CD4-positive, alpha-beta T cell (primary cell): ENCODE data around the gene PCDHGC3. TPM values are rescaled to one million over a fixed set of nuclear protein-coding genes. Genes with fewer than 3 reads are reported as not detected.

Experiments
- ATAC-seq: fragments of 200-7000 bp; cut with Tn5 transposase; one replicate; pipeline ENCODE4 v1.10.0; 2022; ENCODE audit warnings: mild to moderate bottlenecking; ENCODE audit not compliant: poor library complexity
- CTCF ChIA-PET: fragments of 350-600 bp; sonication (Branson Sonifier 250); formaldehyde crosslinking; loops from one replicate; lab custom pipeline; 2021; ENCODE audit warnings: antibody characterized with exemption, inconsistent platforms; lab: Charles Lee
- POLR2A ChIA-PET: fragments of 350-600 bp; sonication (Branson Sonifier 250); formaldehyde crosslinking; loops from one replicate; lab custom pipeline; 2021; ENCODE audit warnings: antibody characterized with exemption, inconsistent platforms; lab: Charles Lee
- DNase-seq, 14 experiments: peaks; one replicate each; pipeline ENCODE4 v3.0.0-alpha.2; 2013 to 2020; ENCODE audit warnings: mixed read lengths in 2 of 14
- H3K27ac ChIP-seq, 2 donors: one replicate each; pipeline versions ENCODE4 v1.5.1 to v1.7.0; 2013; ENCODE audit warnings: low read length in 2 of 2, low read depth in 1 of 2, mild to moderate bottlenecking in 1 of 2
- H3K27me3 ChIP-seq, 2 experiments: 1 replicate in 1 of 2; 2 replicates in 1 of 2; pipeline versions ENCODE4 v1.6.1 to v1.7.0; 2013; ENCODE audit warnings: low read length in 2 of 2, control low read depth in 1 of 2, mild to moderate bottlenecking in 1 of 2, moderate library complexity in 1 of 2; ENCODE audit not compliant: insufficient read depth in 2 of 2, control insufficient read depth in 1 of 2
- H3K36me3 ChIP-seq: one replicate; pipeline ENCODE4 v1.6.1; 2013; ENCODE audit warnings: low read length, control low read depth; ENCODE audit not compliant: insufficient read depth
- H3K4me1 ChIP-seq: one replicate; pipeline ENCODE4 v1.6.1; 2013; ENCODE audit warnings: low read length, control low read depth; ENCODE audit not compliant: insufficient read depth
- H3K4me3 ChIP-seq: one replicate; pipeline ENCODE4 v1.5.1; 2013; ENCODE audit warnings: mild to moderate bottlenecking, low read length, moderate library complexity
- H3K9me3 ChIP-seq, 2 experiments: 1 replicate in 1 of 2; 2 replicates in 1 of 2; pipeline versions ENCODE4 v1.6.1 to v1.7.0; 2013; ENCODE audit warnings: low read length in 2 of 2, mild to moderate bottlenecking in 2 of 2, control low read depth in 1 of 2, moderate library complexity in 1 of 2; ENCODE audit not compliant: control insufficient read depth in 1 of 2, insufficient read depth in 1 of 2
- H3K27ac Mint-ChIP-seq: one replicate; pipeline ENCODE4 v1.8.0; 2020; ENCODE audit warnings: mixed read lengths
- H3K27me3 Mint-ChIP-seq: one replicate; pipeline ENCODE4 v1.8.0; 2021; ENCODE audit warnings: mixed read lengths
- H3K36me3 Mint-ChIP-seq: one replicate; pipeline ENCODE4 v1.8.0; 2021; ENCODE audit warnings: low read depth, mixed read lengths
- H3K4me1 Mint-ChIP-seq: one replicate; pipeline ENCODE4 v1.8.0; 2021; ENCODE audit warnings: low read depth, mixed read lengths
- H3K4me3 Mint-ChIP-seq: one replicate; pipeline ENCODE4 v1.8.0; 2020; ENCODE audit warnings: mild to moderate bottlenecking, mixed read lengths
- H3K9me3 Mint-ChIP-seq: one replicate; pipeline ENCODE4 v1.8.0; 2020; ENCODE audit warnings: mixed read lengths
- intact Hi-C, 2 experiments: fragments of 100-400 bp; cut with DNase I in 1 of 2; cut with micrococcal nuclease in 1 of 2; formaldehyde crosslinking; loops; one replicate each; pipeline versions ENCODE4 v1.15.1 to v1.9.0; 2023 to 2025; cut with DNase I, micrococcal nuclease
- total RNA-seq, 174 experiments: library from RNA in 2 of 174; stranded (reverse) in 2 of 174; gene quantifications; one replicate each; pipeline ENCODE4 v1.2.3 and lab custom pipeline; 2021 to 2026
- TF ChIP-seq, protein P1 (sequence below): fragments of 200-600 bp; IDR thresholded peaks from one replicate; pipeline ENCODE4 v1.8.0; 2022; ENCODE audit warnings: antibody characterized with exemption, mild to moderate bottlenecking

Gene PCDHGC3
- total RNA-seq, 2 experiments from 2014 or later: not detected

DNA sequence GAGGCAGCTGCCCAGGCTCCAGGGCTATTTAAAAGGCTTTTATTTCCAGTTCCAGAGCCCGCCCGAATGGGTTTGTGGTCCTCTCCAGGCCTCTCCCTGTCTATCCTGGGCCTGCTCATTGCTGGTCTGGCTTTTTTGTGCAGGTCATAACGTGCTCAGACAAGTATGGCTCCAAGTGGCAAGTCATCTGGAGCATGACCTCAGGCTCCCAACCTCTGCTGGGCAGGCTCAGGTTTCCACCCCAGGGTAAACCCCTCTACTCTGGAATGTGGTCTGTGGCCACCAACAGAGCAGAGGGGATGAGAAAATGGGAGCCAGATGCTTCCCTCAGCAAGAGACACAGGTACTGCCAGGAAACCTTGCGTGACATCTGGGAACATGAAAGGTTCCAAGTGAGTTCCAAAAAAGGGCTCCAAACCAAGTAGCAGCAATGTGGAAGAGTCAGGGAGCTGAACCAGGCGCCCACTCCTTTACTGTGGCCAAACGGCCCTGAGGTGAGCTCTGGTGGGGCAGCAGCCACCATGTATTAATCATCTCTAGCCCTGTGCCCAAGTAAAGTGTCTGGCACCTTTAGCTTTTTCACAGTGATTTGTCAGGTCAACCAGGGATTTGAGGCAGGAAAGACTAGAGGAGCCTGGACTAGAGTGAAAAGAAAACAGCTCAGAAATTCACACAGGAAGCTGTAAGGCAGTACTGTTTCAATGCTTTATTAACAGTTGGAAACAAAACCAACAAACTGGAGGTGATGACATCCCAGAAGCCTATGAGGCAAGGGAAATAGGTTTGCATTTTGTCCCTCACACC is 38.8 kb downstream of the PCDHGC3 start:
- peaks cover 25% of the 10 kb centered on the region for H3K4me1 Mint-ChIP-seq
- H3K4me3 ChIP-seq: no peak overlapping the region

DNA sequence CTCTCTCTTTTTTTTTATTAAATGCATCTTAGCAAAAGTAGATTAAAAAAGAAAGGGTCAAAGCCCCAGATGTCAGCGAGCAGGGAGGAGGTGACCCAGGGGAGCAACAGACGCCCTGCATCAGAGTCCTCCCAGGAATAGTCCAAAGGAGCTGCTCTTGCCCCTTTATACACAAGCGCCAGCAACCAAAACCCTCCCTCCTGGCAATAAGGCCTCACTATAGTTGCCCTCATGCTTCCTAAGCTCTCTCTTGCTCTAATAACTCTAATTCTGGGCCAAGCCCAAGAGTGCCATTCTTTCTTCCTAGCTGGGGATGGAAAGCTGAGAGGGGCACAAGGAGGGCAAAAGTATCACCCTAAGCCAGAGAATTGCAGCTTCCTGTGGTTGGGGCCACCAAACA is 39.4 kb downstream of the PCDHGC3 start:
- Mint-ChIP-seq H3K27ac (peak overlapping the region; percentile 68), H3K4me1 (peaks cover 21% of the 10 kb centered on the region), H3K27me3 (no peaks in the 10 kb centered on the region), H3K36me3 (peaks cover 14% of the 10 kb centered on the region), H3K9me3 (no peaks in the 10 kb centered on the region), H3K4me3 (peak overlapping the region; percentile 42)
- CTCF ChIA-PET: interaction anchor here (1.2 to 3.6 kb wide), 4 partner anchors 9 to 118 kb away, joined by 3 to 19 read pairs (median 5); partner anchors contain the start of genes PCDHGA10 and PCDHGB5
- Histone ChIP-seq H3K27ac (no peak overlapping the region), H3K36me3 (peaks cover 58% of the 10 kb centered on the region), H3K27me3 (no peaks in the 10 kb centered on the region), H3K9me3 (peaks cover 0 to 5% of the 10 kb centered on the region in 2 experiments), H3K4me3 (no peak overlapping the region), H3K4me1 (peaks cover 26% of the 10 kb centered on the region)
- intact Hi-C loops: no loop called here
- DNase-seq (no peak), ATAC-seq (no peak)
- POLR2A ChIA-PET: interaction anchor here (0.6 to 5.0 kb wide), 2 partner anchors 9 to 195 kb away, joined by 4 to 26 read pairs; partner anchors contain the start of gene TAF7
- TF ChIP-seq, protein P1, sequence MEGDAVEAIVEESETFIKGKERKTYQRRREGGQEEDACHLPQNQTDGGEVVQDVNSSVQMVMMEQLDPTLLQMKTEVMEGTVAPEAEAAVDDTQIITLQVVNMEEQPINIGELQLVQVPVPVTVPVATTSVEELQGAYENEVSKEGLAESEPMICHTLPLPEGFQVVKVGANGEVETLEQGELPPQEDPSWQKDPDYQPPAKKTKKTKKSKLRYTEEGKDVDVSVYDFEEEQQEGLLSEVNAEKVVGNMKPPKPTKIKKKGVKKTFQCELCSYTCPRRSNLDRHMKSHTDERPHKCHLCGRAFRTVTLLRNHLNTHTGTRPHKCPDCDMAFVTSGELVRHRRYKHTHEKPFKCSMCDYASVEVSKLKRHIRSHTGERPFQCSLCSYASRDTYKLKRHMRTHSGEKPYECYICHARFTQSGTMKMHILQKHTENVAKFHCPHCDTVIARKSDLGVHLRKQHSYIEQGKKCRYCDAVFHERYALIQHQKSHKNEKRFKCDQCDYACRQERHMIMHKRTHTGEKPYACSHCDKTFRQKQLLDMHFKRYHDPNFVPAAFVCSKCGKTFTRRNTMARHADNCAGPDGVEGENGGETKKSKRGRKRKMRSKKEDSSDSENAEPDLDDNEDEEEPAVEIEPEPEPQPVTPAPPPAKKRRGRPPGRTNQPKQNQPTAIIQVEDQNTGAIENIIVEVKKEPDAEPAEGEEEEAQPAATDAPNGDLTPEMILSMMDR: no peak

More for the DNA sequence above, 38.8 kb downstream of the PCDHGC3 start:
- H3K27me3 Mint-ChIP-seq: peaks cover 3% of the 10 kb centered on the region
- intact Hi-C loops: no loop called here
- TF ChIP-seq, protein P1: no peak
- no peaks in the 10 kb centered on the region for H3K27me3 ChIP-seq
- peak overlapping the region; percentile 9 to 27 for H3K27ac ChIP-seq
- CTCF ChIA-PET: interaction anchor here (0.6 to 3.6 kb wide), 7 partner anchors 8 to 118 kb away, joined by 3 to 19 read pairs (median 4); partner anchors contain the start of genes PCDHGA10 and PCDHGB5
- DNase-seq (no peak), ATAC-seq (no peak)
- H3K36me3 ChIP-seq: peaks cover 52% of the 10 kb centered on the region
- H3K4me1 ChIP-seq: peaks cover 26% of the 10 kb centered on the region
- peaks cover 14% of the 10 kb centered on the region for H3K36me3 Mint-ChIP-seq
- POLR2A ChIA-PET: interaction anchor here (0.6 to 5.0 kb wide), 4 partner anchors 9 to 194 kb away, joined by 3 to 26 read pairs (median 4); partner anchors contain the start of gene TAF7
- peak overlapping the region; percentile 68 for H3K27ac Mint-ChIP-seq
- H3K9me3 ChIP-seq: peaks cover 0 to 5% of the 10 kb centered on the region in 2 experiments
- H3K4me3 Mint-ChIP-seq: peak overlapping the region; percentile 95
- H3K9me3 Mint-ChIP-seq: no peaks in the 10 kb centered on the region

DNA sequence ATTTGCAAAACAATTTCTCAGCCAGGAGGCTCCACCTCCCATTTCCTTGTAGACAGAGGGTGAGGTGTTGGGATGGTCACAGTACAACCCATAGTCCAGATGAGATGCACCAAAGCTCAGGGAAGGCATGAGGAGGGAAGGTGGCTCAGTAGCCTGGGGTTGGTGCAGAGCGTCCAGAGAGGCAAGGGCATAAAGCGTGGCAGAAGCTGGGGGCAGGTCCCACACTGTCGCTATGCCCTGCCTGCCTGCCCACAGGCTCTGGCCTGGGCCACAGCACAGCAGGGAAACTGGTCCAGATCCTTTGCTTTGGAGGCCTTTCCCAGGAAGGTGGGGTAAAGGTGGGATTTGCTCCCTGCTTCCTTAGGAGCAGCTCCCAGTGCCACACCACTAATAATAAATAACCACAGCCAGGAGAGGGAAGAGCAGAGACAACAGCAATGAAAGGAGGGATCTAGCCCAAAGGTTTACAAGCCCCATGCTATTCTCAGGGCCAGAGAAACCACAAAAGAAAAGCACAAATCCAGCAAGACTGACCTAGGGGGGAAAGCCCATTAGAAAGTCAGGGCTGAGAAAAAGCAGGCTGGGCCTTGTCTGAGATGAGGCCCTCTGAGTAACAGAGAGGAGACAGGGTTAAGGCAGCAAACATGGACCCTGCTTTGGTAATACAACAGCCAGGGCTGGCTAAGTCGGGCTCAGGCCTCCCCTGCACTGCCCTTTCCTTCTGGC is 40.3 kb downstream of the PCDHGC3 start:
- Histone ChIP-seq H3K36me3 (peaks cover 66% of the 10 kb centered on the region), H3K4me3 (no peak overlapping the region), H3K9me3 (peaks cover 0 to 5% of the 10 kb centered on the region in 2 experiments), H3K4me1 (peaks cover 26% of the 10 kb centered on the region), H3K27ac (no peak overlapping the region), H3K27me3 (no peaks in the 10 kb centered on the region)
- Mint-ChIP-seq H3K36me3 (peaks cover 14% of the 10 kb centered on the region), H3K27me3 (no peaks in the 10 kb centered on the region), H3K4me1 (peaks cover 21% of the 10 kb centered on the region), H3K27ac (no peak overlapping the region), H3K4me3 (no peak overlapping the region), H3K9me3 (no peaks in the 10 kb centered on the region)
- POLR2A ChIA-PET: interaction anchor here (5.0 kb wide), 1 partner anchor 196 kb away, joined by 26 read pairs; the partner anchor contains the start of gene TAF7
- CTCF ChIA-PET: interaction anchor here (1.2 to 3.6 kb wide), 4 partner anchors 8 to 119 kb away, joined by 3 to 19 read pairs (median 5); partner anchors contain the start of genes PCDHGA10 and PCDHGB5
- ATAC-seq (no peak), DNase-seq (no peak)
- TF ChIP-seq, protein P1: no peak
- intact Hi-C loops: no loop called here
